DOHH2 (cell line): ENCODE data around the gene FZR1.

ENCODE experiments used
- EZH2phosphoT487 ChIP-seq: fragments of 200-600 bp; sonication (generic); IDR thresholded peaks from 2 replicates; pipeline ENCODE4 v1.6.1; 2017; ENCODE audit warnings: borderline replicate concordance, mild to moderate bottlenecking, antibody characterized with exemption, low read length, moderate library complexity, mixed read lengths
- TF ChIP-seq, protein P1 (sequence below): fragments of 200-600 bp; sonication (generic); IDR thresholded peaks from one replicate; pipeline ENCODE4 v1.5.1; 2014; ENCODE audit warnings: antibody characterized with exemption, mild to moderate bottlenecking, low read depth, low read length; ENCODE audit not compliant: poor library complexity, severe bottlenecking

DNA sequence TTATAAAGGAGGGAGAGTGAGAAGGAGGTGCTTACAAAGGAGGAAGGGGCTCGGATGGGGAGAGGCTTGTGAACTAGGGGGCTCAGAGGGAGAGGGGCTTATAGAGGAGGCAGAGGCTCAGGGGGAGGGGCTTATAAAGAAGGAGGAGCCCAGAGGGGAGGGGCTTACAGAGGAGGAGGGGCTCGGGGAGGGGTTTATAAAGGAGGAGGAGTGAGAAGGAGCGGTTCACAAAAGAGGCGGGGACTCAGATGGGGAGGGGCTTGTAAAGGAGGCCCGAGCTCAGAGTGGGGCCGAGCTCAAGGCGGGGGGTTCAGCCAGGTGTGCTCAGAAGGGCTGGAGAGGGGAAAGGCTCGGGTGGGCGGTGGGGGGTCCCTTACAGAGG lies 26.3 kb upstream of the FZR1 start:
- no peak for TF ChIP-seq EZH2phosphoT487
- TF ChIP-seq, protein P1, sequence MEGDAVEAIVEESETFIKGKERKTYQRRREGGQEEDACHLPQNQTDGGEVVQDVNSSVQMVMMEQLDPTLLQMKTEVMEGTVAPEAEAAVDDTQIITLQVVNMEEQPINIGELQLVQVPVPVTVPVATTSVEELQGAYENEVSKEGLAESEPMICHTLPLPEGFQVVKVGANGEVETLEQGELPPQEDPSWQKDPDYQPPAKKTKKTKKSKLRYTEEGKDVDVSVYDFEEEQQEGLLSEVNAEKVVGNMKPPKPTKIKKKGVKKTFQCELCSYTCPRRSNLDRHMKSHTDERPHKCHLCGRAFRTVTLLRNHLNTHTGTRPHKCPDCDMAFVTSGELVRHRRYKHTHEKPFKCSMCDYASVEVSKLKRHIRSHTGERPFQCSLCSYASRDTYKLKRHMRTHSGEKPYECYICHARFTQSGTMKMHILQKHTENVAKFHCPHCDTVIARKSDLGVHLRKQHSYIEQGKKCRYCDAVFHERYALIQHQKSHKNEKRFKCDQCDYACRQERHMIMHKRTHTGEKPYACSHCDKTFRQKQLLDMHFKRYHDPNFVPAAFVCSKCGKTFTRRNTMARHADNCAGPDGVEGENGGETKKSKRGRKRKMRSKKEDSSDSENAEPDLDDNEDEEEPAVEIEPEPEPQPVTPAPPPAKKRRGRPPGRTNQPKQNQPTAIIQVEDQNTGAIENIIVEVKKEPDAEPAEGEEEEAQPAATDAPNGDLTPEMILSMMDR = no peak
